ENCODE measurements around the gene HIGD2B.
"Not testable (repeated sequence)": the region's sequence is repeated elsewhere in the genome, so short reads cannot be mapped to it uniquely, and the experiment has no call there.

DNA sequence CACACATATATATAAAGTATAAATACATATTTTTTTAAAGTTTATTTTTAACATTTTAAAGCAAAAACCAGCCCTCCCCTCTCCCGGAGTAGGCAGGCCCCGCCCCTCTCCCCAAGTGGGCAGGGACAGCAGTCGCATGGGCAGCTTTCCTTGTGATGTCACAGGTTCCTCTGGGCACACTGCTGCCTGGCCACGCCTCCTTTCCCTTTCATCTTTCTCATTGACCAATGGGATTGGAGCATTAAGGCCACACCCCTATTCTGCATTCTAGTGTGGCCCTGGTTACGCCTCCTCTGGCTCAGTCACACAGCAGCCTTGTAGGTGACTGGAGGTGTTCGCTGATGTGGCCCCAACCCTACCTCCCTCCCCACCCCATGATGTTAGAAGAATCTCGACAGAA, 31.6 kb downstream of the HIGD2B start, which contains the start of gene GOLGA6B:
- TF ChIP-seq, protein P1, sequence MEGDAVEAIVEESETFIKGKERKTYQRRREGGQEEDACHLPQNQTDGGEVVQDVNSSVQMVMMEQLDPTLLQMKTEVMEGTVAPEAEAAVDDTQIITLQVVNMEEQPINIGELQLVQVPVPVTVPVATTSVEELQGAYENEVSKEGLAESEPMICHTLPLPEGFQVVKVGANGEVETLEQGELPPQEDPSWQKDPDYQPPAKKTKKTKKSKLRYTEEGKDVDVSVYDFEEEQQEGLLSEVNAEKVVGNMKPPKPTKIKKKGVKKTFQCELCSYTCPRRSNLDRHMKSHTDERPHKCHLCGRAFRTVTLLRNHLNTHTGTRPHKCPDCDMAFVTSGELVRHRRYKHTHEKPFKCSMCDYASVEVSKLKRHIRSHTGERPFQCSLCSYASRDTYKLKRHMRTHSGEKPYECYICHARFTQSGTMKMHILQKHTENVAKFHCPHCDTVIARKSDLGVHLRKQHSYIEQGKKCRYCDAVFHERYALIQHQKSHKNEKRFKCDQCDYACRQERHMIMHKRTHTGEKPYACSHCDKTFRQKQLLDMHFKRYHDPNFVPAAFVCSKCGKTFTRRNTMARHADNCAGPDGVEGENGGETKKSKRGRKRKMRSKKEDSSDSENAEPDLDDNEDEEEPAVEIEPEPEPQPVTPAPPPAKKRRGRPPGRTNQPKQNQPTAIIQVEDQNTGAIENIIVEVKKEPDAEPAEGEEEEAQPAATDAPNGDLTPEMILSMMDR (conservative IDR thresholded peaks at IDR 0.05; ENCODE audit: low read depth, low read length), result not testable (repeated sequence)
- not testable (repeated sequence) for TF ChIP-seq EZH2 (IDR thresholded peaks at IDR 0.05; ENCODE audit: borderline replicate concordance, low read depth, low read length, poor library complexity, severe bottlenecking)

All from A673 (cell line).